Stimulated activated CD4-positive, alpha-beta T cell treated with anti-CD3 and anti-CD28 coated beads, Interleukin-15, amount 100 ng/mL, for 1 hour (primary cell): Measurements from ENCODE around the gene NUDT12.

Experiments used
- DNase-seq, 2 donors: peaks; one replicate each; pipeline ENCODE4 v3.0.0-alpha.2; 2020; ENCODE audit warnings: low read depth in 1 of 2, low spot score in 1 of 2

The NUDT12 gene

GRCh38 chr5:103541569-103541968 lies 21.0 kb downstream of the NUDT12 start:
- no peak for DNase-seq

- DNase-seq, result no peak
These were observed 21.5 kb downstream of the NUDT12 start for GRCh38 chr5:103541114-103541513.

GRCh38 chr5:103539376-103540330 lies 22.9 kb downstream of the NUDT12 start:
- no peak for DNase-seq

GRCh38 chr5:103532086-103532734 lies 30.4 kb downstream of the NUDT12 start:
- DNase-seq, result no peak

- DNase-seq, result no peak
These were observed 36.2 kb downstream of the NUDT12 start for GRCh38 chr5:103526164-103526915.

GRCh38 chr5:103525361-103525760 lies 37.2 kb downstream of the NUDT12 start:
- no peak for DNase-seq

GRCh38 chr5:103523319-103523718 lies 39.3 kb downstream of the NUDT12 start:
- DNase-seq, result no peak

GRCh38 chr5:103522586-103522985 lies 40.0 kb downstream of the NUDT12 start:
- no peak for DNase-seq

GRCh38 chr5:103519550-103519949 lies 43.0 kb downstream of the NUDT12 start:
- no peak for DNase-seq

GRCh38 chr5:103514371-103514770 lies 48.2 kb downstream of the NUDT12 start:
- no peak for DNase-seq

GRCh38 chr5:103513701-103514100 lies 48.9 kb downstream of the NUDT12 start:
- no peak for DNase-seq

- DNase-seq, result no peak
These were observed 50.1 kb downstream of the NUDT12 start for GRCh38 chr5:103512500-103512899.

GRCh38 chr5:103511554-103511885 lies 51.1 kb downstream of the NUDT12 start:
- DNase-seq, result no peak

- no peak for DNase-seq
These were observed 51.6 kb downstream of the NUDT12 start for GRCh38 chr5:103510851-103511553.

GRCh38 chr5:103505581-103506305 lies 56.8 kb downstream of the NUDT12 start:
- no peak for DNase-seq

GRCh38 chr5:103503066-103503465 lies 59.5 kb downstream of the NUDT12 start:
- no peak for DNase-seq

GRCh38 chr5:103502662-103503061 lies 59.9 kb downstream of the NUDT12 start:
- no peak for DNase-seq
